K562 (cell line): ENCODE data around the gene RIOX2. TPM values are rescaled to one million over a fixed set of nuclear protein-coding genes. Genes with fewer than 3 reads are reported as not detected.

Experiments used
- ATAC-seq: fragments of 200-7000 bp; cut with Tn5 transposase; 3 replicates; pipeline ENCODE4 v1.9.1; 2020; ENCODE audit warnings: moderate library complexity
- BruUV-seq: library from RNA; stranded (reverse); fragments of 400-500 nt; replicated peaks from 2 replicates; lab custom pipeline; 2021; lab: Mats Ljungman, UMichigan
- CTCF ChIA-PET: fragments of 300-600 bp; formaldehyde crosslinking; extraction: SDS; loops from one replicate; lab custom pipeline; 2021; ENCODE audit warnings: low intra/inter-chr PET ratio; lab: Yijun Ruan, JAX
- POLR2A ChIA-PET: fragments of 300-600, 350-650 bp; sonication (Branson Sonifier 250); formaldehyde crosslinking; extraction: SDS; loops from one replicate; lab custom pipeline; 2021; ENCODE audit warnings: antibody characterized with exemption, inconsistent platforms; lab: Yijun Ruan, JAX
- DNase-seq, 4 experiments: peaks; one replicate each; pipeline versions ENCODE4 v3.0.0 to v3.0.0-alpha.2; 2011 to 2018; ENCODE audit warnings: low spot score in 3 of 4, mixed read lengths in 3 of 4; ENCODE audit errors: extremely low read depth in 1 of 4
- FAIRE-seq: peaks from 2 replicates; lab custom pipeline; 2011; peaks lifted over from hg19 to GRCh38; lab: Jason Lieb, UNC
- H2AFZ ChIP-seq: 2 replicates; pipeline ENCODE4 v1.6.0; 2011; ENCODE audit warnings: low read depth, low read length, control low read depth, inconsistent platforms
- H3K27ac ChIP-seq: fragments of 200-600 bp; 3 replicates; pipeline ENCODE4 v1.8.0; 2011; ENCODE audit warnings: low read depth, mild to moderate bottlenecking, control low read depth, inconsistent platforms, low read length, moderate library complexity, mixed read lengths; ENCODE audit errors: extremely low read depth
- H3K27me3 ChIP-seq, 2 experiments: fragments of 300-600 bp in 1 of 2; 2 replicates in 1 of 2; 3 replicates in 1 of 2; pipeline versions ENCODE4 v1.6.0 to v1.8.0; 2011; ENCODE audit warnings: inconsistent platforms in 2 of 2, low read length in 2 of 2, mild to moderate bottlenecking in 1 of 2, mixed read lengths in 1 of 2, moderate library complexity in 1 of 2; ENCODE audit not compliant: control insufficient read depth in 2 of 2, insufficient read depth in 2 of 2
- H3K36me3 ChIP-seq: fragments of 300-600 bp; 3 replicates; pipeline ENCODE4 v1.8.0; 2011; ENCODE audit warnings: mild to moderate bottlenecking, low read length, inconsistent platforms; ENCODE audit not compliant: control insufficient read depth, insufficient read depth
- H3K4me1 ChIP-seq, 2 experiments: fragments of 200-600 bp in 1 of 2; replicated peaks in 1 of 2; 2 replicates in 1 of 2; 3 replicates in 1 of 2; pipeline versions ENCODE4 v1.5.1 to v1.8.0; 2011; ENCODE audit warnings: inconsistent platforms in 2 of 2, low read length in 2 of 2, mild to moderate bottlenecking in 1 of 2, mixed read lengths in 1 of 2, moderate library complexity in 1 of 2; ENCODE audit not compliant: control insufficient read depth in 2 of 2, insufficient read depth in 2 of 2
- H3K4me2 ChIP-seq: 2 replicates; pipeline ENCODE4 v1.6.1; 2011; ENCODE audit warnings: low read length, control low read depth, inconsistent platforms, mixed read lengths; ENCODE audit not compliant: insufficient read depth
- H3K4me3 ChIP-seq: fragments of 200-600 bp; sonication (generic), shearing (Covaris generic); 2 replicates; pipeline ENCODE4 v1.5.1; 2016; ENCODE audit warnings: control low read depth, inconsistent platforms
- H3K79me2 ChIP-seq: fragments of 200-600 bp; 3 replicates; pipeline ENCODE4 v1.8.0; 2011; ENCODE audit warnings: low read length, inconsistent platforms; ENCODE audit not compliant: control insufficient read depth, insufficient read depth
- H3K9ac ChIP-seq, 2 experiments: 2 replicates each; pipeline versions ENCODE4 v1.6.0 to v1.6.1; 2011; ENCODE audit warnings: low read depth in 2 of 2, low read length in 2 of 2, control low read depth in 1 of 2, inconsistent platforms in 1 of 2, mild to moderate bottlenecking in 1 of 2, mixed read lengths in 1 of 2; ENCODE audit not compliant: insufficient read depth in 1 of 2
- H3K9me1 ChIP-seq: one replicate; pipeline ENCODE4 v1.6.0; 2011; ENCODE audit warnings: inconsistent platforms, mild to moderate bottlenecking, low read length, moderate library complexity; ENCODE audit not compliant: control insufficient read depth, insufficient read depth
- H3K9me3 ChIP-seq: replicated peaks from 2 replicates; pipeline ENCODE4 v1.5.1; 2011; ENCODE audit warnings: low read depth, low read length, inconsistent platforms; ENCODE audit not compliant: control insufficient read depth, insufficient read depth
- H4K20me1 ChIP-seq: replicated peaks from 2 replicates; pipeline ENCODE4 v1.6.1; 2011; ENCODE audit warnings: low read length, inconsistent platforms, mixed read lengths; ENCODE audit not compliant: control insufficient read depth, insufficient read depth
- ADNP ChIP-seq: fragments of 200-800 bp; sonication (Bioruptor generic); IDR thresholded peaks from 2 replicates; pipeline ENCODE4 v1.6.1; 2016; ENCODE audit warnings: missing genetic modification characterization, missing compliant biosample characterization
- CBX2 ChIP-seq: fragments of 200-600 bp; sonication (generic); IDR thresholded peaks from one replicate; pipeline ENCODE4 v1.6.1; 2012; ENCODE audit warnings: mild to moderate bottlenecking, low read length, inconsistent platforms; ENCODE audit not compliant: insufficient read depth, poor library complexity, severe bottlenecking
- CXXC5 ChIP-seq: fragments of 250-450 bp; sonication (Bioruptor Pico); IDR thresholded peaks from 2 replicates; pipeline ENCODE4 v1.8.0; 2022; ENCODE audit warnings: inconsistent platforms, mild to moderate bottlenecking, moderate library complexity
- DPF2 ChIP-seq: fragments of 450-650 bp; IDR thresholded peaks from 2 replicates; pipeline ENCODE4 v1.6.1; 2016
- FOXJ2 ChIP-seq: fragments of 200-800 bp; sonication (Bioruptor generic); IDR thresholded peaks from 2 replicates; pipeline ENCODE4 v1.6.1; 2016; ENCODE audit warnings: missing genetic modification characterization, missing compliant biosample characterization
- MYBL2 ChIP-seq, 2 experiments: fragments of 450-650 bp in 1 of 2; sonication (generic) in 1 of 2; formaldehyde crosslinking in 1 of 2; IDR thresholded peaks; 2 replicates each; pipeline versions ENCODE4 v1.6.1 to v1.8.1; 2017 to 2022; ENCODE audit warnings: borderline replicate concordance in 1 of 2, inconsistent platforms in 1 of 2, low read depth in 1 of 2, mild to moderate bottlenecking in 1 of 2, missing genetic modification reagents in 1 of 2, moderate library complexity in 1 of 2
- NFXL1 ChIP-seq: fragments of 450-650 bp; formaldehyde crosslinking; IDR thresholded peaks from 2 replicates; pipeline ENCODE4 v1.4.0; 2021; ENCODE audit warnings: mild to moderate bottlenecking
- RBBP5 ChIP-seq: fragments of 200-600 bp; sonication (generic); IDR thresholded peaks from 2 replicates; pipeline ENCODE4 v1.6.1; 2012; ENCODE audit warnings: borderline replicate concordance, mild to moderate bottlenecking, low read length, control low read depth, inconsistent platforms; ENCODE audit not compliant: insufficient read depth, poor library complexity, severe bottlenecking
- RBM14 ChIP-seq: fragments of 200-400 bp; formaldehyde crosslinking; IDR thresholded peaks from 2 replicates; pipeline ENCODE4 v1.6.1; 2018; ENCODE audit warnings: low read depth, mild to moderate bottlenecking, low read length, moderate library complexity, borderline replicate concordance; ENCODE audit not compliant: insufficient read depth
- RUNX1 ChIP-seq: sonication (generic); IDR thresholded peaks from 2 replicates; pipeline ENCODE4 v1.6.1; 2016; ENCODE audit warnings: antibody characterized with exemption, low read depth
- SNIP1 ChIP-seq: fragments of 450-650 bp; IDR thresholded peaks from 2 replicates; pipeline ENCODE4 v1.7.1; 2017; ENCODE audit warnings: low read depth, mild to moderate bottlenecking
- TRIM28 ChIP-seq: fragments of 450-650 bp; IDR thresholded peaks from 2 replicates; pipeline ENCODE4 v1.6.1; 2017
- XRCC5 ChIP-seq: fragments of 200-400 bp; formaldehyde crosslinking; IDR thresholded peaks from 2 replicates; pipeline ENCODE4 v1.6.1; 2017; ENCODE audit warnings: low read depth, mild to moderate bottlenecking, low read length
- ZBTB5 ChIP-seq: fragments of 450-650 bp; IDR thresholded peaks from 2 replicates; pipeline ENCODE4 v1.6.1; 2017; ENCODE audit warnings: antibody characterized with exemption
- ZNF184 ChIP-seq: sonication (generic); formaldehyde crosslinking; IDR thresholded peaks from 2 replicates; pipeline ENCODE4 v1.5.0; 2020; ENCODE audit warnings: missing genetic modification reagents
- ZNF699 ChIP-seq: fragments of 250-450 bp; sonication (Bioruptor Pico); IDR thresholded peaks from 2 replicates; pipeline ENCODE4 v1.8.0; 2021; ENCODE audit warnings: mild to moderate bottlenecking, moderate library complexity; ENCODE audit not compliant: insufficient replicate concordance
- WGBS: fragments of 100-300 bp; shearing (Covaris generic); methylation state at CpG from one replicate; pipeline ENCODE4 v1.1.6; 2016; ENCODE audit warnings: low coverage, mixed read lengths; ENCODE audit not compliant: insufficient coverage; ENCODE audit errors: missing lambda C conversion rate; 5-methylcytosine and 5-hydroxymethylcytosine counted together
- in situ Hi-C: fragments of 300-500 bp; cut with MboI; formaldehyde crosslinking; loops from 4 replicates; pipeline ENCODE4 v1.15.0; 2018; ENCODE audit warnings: inconsistent platforms, mixed read lengths
- intact Hi-C: fragments of 100-400 bp; cut with micrococcal nuclease; formaldehyde crosslinking; loops from 2 replicates; pipeline ENCODE4 v1.14.2; 2022
- polyA plus RNA-seq, 8 experiments: library from polyadenylated mRNA; depleted of rRNA in 4 of 8; stranded (reverse) in 5 of 8; unstranded in 3 of 8; fragments of >200 nt; fragmentation: Nextera tagmentation in 2 of 8; fragmentation: Illumina TruSeq in 1 of 8; extraction: Ambion mirVana in 2 of 8; extraction: Trizol in 1 of 8; gene quantifications; 2 replicates each; pipeline versions ENCODE4 v1.2.1 to v1.2.3, GENCODE V29; 2011 to 2014; ENCODE audit warnings: inconsistent platforms in 1 of 8, missing spikeins in 1 of 8
- total RNA-seq, 7 experiments: library from RNA; depleted of rRNA in 6 of 7; stranded (reverse); fragments of >200 nt in 6 of 7; fragmentation: Illumina TruSeq in 2 of 7; extraction: Trizol in 2 of 7; gene quantifications; 2 replicates each; pipeline versions ENCODE4 v1.2.1 to v1.2.3, GENCODE V29; 2011 to 2021; ENCODE audit warnings: low replicate concordance in 1 of 7
- TF ChIP-seq, protein P1 (sequence below): fragments of 450-650 bp; formaldehyde crosslinking; IDR thresholded peaks from 2 replicates; pipeline ENCODE4 v1.4.0; 2020; ENCODE audit warnings: mild to moderate bottlenecking
- TF ChIP-seq, protein P2 (sequence below): sonication (generic); formaldehyde crosslinking; IDR thresholded peaks from 2 replicates; pipeline ENCODE4 v1.8.0; 2022; ENCODE audit warnings: missing genetic modification reagents, mild to moderate bottlenecking, moderate library complexity, borderline replicate concordance

The RIOX2 gene
- total and polyA plus RNA-seq, 9 of the 15 experiments (the other 6 are each of a cell fraction or from before 2014, with no cell fraction given): 22.2 to 56.0 (median 32.6) TPM

- TF ChIP-seq XRCC5: no peak
- no peak for TF ChIP-seq RBBP5
- TF ChIP-seq SNIP1: no peak
- no peak for TF ChIP-seq FOXJ2 (tag)
- no peak for TF ChIP-seq ZNF699 (CRISPR knock-in tag)
- no peak for TF ChIP-seq NFXL1
- TF ChIP-seq, protein P1, sequence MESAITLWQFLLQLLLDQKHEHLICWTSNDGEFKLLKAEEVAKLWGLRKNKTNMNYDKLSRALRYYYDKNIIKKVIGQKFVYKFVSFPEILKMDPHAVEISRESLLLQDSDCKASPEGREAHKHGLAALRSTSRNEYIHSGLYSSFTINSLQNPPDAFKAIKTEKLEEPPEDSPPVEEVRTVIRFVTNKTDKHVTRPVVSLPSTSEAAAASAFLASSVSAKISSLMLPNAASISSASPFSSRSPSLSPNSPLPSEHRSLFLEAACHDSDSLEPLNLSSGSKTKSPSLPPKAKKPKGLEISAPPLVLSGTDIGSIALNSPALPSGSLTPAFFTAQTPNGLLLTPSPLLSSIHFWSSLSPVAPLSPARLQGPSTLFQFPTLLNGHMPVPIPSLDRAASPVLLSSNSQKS (CRISPR knock-in tag): no peak
- no peak for TF ChIP-seq MYBL2 (IDR thresholded peaks at IDR 0.05; ENCODE audit: low read depth)
- TF ChIP-seq MYBL2 (CRISPR knock-in tag; IDR thresholded peaks at IDR 0.05; ENCODE audit: borderline replicate concordance): no peak
- no peak for TF ChIP-seq RUNX1
- TF ChIP-seq CBX2: no peak
Measured at GRCh38 chr3:97949743-97950142, 22.5 kb downstream of the RIOX2 start (continued).

DNA sequence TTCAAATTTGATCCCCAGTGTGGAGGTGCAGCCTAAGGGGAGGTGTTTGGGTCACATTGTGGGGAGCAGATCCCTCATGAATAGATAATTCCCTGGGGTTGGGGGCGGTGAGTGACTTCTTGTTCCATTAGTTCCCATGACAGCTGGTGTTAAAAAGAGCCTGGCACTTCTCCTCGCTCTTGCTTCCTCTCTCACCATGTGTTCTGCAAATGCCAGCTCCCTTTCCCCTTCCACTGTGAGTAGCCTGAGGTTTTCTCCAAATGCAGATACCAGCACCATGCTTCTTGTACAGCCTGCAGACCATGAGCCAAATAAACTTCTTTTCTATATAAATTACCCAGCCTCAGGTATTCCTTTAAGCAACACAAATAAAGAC, 23.1 kb downstream of the RIOX2 start:
- Histone ChIP-seq H3K4me2 (no peak overlapping the region), H4K20me1 (no peaks in the 10 kb centered on the region), H3K36me3 (peaks cover 82% of the 10 kb centered on the region), H3K4me3 (no peak overlapping the region), H3K79me2 (no peaks in the 10 kb centered on the region), H3K9ac (no peak overlapping the region), H3K9me3 (no peaks in the 10 kb centered on the region), H2AFZ (no peak overlapping the region), H3K27ac (no peak overlapping the region), H3K27me3 (no peaks in the 10 kb centered on the region), H3K9me1 (no peaks in the 10 kb centered on the region), H3K4me1 (no peaks in the 10 kb centered on the region)
- 93% methylated on average over 2 of the region's 2 CpGs for WGBS
- in situ Hi-C loops (no loop called here), intact Hi-C loops (no loop called here)
- ATAC-seq (no peak), FAIRE-seq (no peak), DNase-seq (no peak)
- BruUV-seq: no TSS peak
- ChIA-PET POLR2A (no interaction called here), CTCF (no interaction called here)
- TF ChIP-seq ZNF184 (CRISPR knock-in tag) (no peak), RBM14 (no peak), TRIM28 (no peak), ZBTB5 (no peak), CXXC5 (no peak), DPF2 (no peak), ADNP (no peak)
- TF ChIP-seq, protein P2, sequence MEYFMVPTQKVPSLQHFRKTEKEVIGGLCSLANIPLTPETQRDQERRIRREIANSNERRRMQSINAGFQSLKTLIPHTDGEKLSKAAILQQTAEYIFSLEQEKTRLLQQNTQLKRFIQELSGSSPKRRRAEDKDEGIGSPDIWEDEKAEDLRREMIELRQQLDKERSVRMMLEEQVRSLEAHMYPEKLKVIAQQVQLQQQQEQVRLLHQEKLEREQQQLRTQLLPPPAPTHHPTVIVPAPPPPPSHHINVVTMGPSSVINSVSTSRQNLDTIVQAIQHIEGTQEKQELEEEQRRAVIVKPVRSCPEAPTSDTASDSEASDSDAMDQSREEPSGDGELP (CRISPR knock-in tag): no peak
